ENCODE results near the gene VAC14.

Gene VAC14

DNA sequence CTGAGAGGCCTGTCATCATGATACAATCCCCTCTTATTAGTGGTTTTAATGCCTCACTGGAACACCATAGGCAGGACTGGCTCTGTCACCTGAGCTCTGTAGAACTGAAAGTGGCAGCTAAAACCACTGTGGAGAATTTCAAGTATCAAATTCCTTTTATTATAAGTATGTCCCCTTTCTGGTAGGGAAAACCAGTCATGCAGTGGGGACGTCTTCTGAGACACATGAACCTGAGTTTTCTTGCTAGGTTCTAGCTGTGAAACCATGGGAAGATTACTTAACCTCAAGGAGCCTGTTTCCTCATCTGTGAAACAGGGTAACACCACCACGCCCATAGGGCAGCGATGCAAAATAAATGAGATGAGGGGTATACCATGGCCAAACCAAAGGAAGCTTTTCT lies 4.7 kb downstream of the VAC14 start:
- Histone ChIP-seq H3K4me1 (ENCODE audit: insufficient read depth, low read length, severe bottlenecking) (peaks cover 49% of the 10 kb centered on the region), H2AFZ (ENCODE audit: low read length) (no peak overlapping the region), H3K9ac (ENCODE audit: low read length) (no peak overlapping the region), H3K27ac (ENCODE audit: low read depth, low read length, poor library complexity, severe bottlenecking) (no peak overlapping the region), H3K4me2 (ENCODE audit: low read length) (no peak overlapping the region), H3K79me2 (ENCODE audit: insufficient read depth, low read length) (peaks cover 33% of the 10 kb centered on the region), H3F3A (ENCODE audit: insufficient read depth, low read length) (no peaks in the 10 kb centered on the region), H3K36me3 (ENCODE audit: insufficient read depth, low read length) (peaks cover 8% of the 10 kb centered on the region; the same call in 1 of the 2 replicates), H3K9me3 (ENCODE audit: low read length) (no peaks in the 10 kb centered on the region), H3K9me2 (ENCODE audit: low read depth, low read length) (no peaks in the 10 kb centered on the region), H4K20me1 (ENCODE audit: insufficient read depth, low read length) (no peaks in the 10 kb centered on the region), H3K4me3 (ENCODE audit: low read depth, low read length, poor library complexity, severe bottlenecking) (no peak overlapping the region), H3K27me3 (ENCODE audit: insufficient read depth, low read length) (no peaks in the 10 kb centered on the region)
- TF ChIP-seq EZH2 (IDR thresholded peaks at IDR 0.05; ENCODE audit: borderline replicate concordance, low read length) (no peak), CTCF (IDR thresholded peaks at IDR 0.05; ENCODE audit: low read length) (no peak)

- TF ChIP-seq CTCF (IDR thresholded peaks at IDR 0.05; ENCODE audit: low read length), result peak; percentile 11; the same call in 1 of the 2 replicates
- no peak for TF ChIP-seq EZH2 (IDR thresholded peaks at IDR 0.05; ENCODE audit: borderline replicate concordance, low read length)
- Histone ChIP-seq H3K4me2 (ENCODE audit: low read length) (no peak overlapping the region; the same call in 1 of the 2 replicates), H2AFZ (ENCODE audit: low read length) (no peak overlapping the region), H3K9me2 (ENCODE audit: low read depth, low read length) (no peaks in the 10 kb centered on the region), H3F3A (ENCODE audit: insufficient read depth, low read length) (no peaks in the 10 kb centered on the region), H3K4me3 (ENCODE audit: low read depth, low read length, poor library complexity, severe bottlenecking) (no peak overlapping the region), H3K27ac (ENCODE audit: low read depth, low read length, poor library complexity, severe bottlenecking) (no peak overlapping the region), H3K36me3 (ENCODE audit: insufficient read depth, low read length) (peaks cover 8% of the 10 kb centered on the region; the same call in 1 of the 2 replicates), H3K9me3 (ENCODE audit: low read length) (no peaks in the 10 kb centered on the region), H4K20me1 (ENCODE audit: insufficient read depth, low read length) (no peaks in the 10 kb centered on the region), H3K4me1 (ENCODE audit: insufficient read depth, low read length, severe bottlenecking) (peaks cover 45% of the 10 kb centered on the region), H3K9ac (ENCODE audit: low read length) (no peak overlapping the region; the same call in 1 of the 2 replicates), H3K27me3 (ENCODE audit: insufficient read depth, low read length) (no peaks in the 10 kb centered on the region), H3K79me2 (ENCODE audit: insufficient read depth, low read length) (peaks cover 32% of the 10 kb centered on the region)
Observed at GRCh38 chr16:70795296-70795912, 5.6 kb downstream of the VAC14 start.

GRCh38 chr16:70793851-70794502 lies 7.0 kb downstream of the VAC14 start:
- Histone ChIP-seq H3K27ac (ENCODE audit: low read depth, low read length, poor library complexity, severe bottlenecking) (peak overlapping the region; percentile 5), H3K27me3 (ENCODE audit: insufficient read depth, low read length) (no peaks in the 10 kb centered on the region), H3K9me3 (ENCODE audit: low read length) (no peaks in the 10 kb centered on the region), H3K9ac (ENCODE audit: low read length) (peak overlapping the region; percentile 25; the same call in 1 of the 2 replicates), H4K20me1 (ENCODE audit: insufficient read depth, low read length) (no peaks in the 10 kb centered on the region), H3K4me3 (ENCODE audit: low read depth, low read length, poor library complexity, severe bottlenecking) (peak overlapping the region; percentile 19), H3K9me2 (ENCODE audit: low read depth, low read length) (no peaks in the 10 kb centered on the region), H2AFZ (ENCODE audit: low read length) (no peak overlapping the region), H3K4me1 (ENCODE audit: insufficient read depth, low read length, severe bottlenecking) (peaks cover 31% of the 10 kb centered on the region), H3K4me2 (ENCODE audit: low read length) (peak overlapping the region; percentile 34), H3F3A (ENCODE audit: insufficient read depth, low read length) (no peaks in the 10 kb centered on the region), H3K79me2 (ENCODE audit: insufficient read depth, low read length) (peaks cover 20% of the 10 kb centered on the region), H3K36me3 (ENCODE audit: insufficient read depth, low read length) (peaks cover 8% of the 10 kb centered on the region; the same call in 1 of the 2 replicates)
- TF ChIP-seq EZH2 (IDR thresholded peaks at IDR 0.05; ENCODE audit: borderline replicate concordance, low read length), result no peak
- TF ChIP-seq CTCF (IDR thresholded peaks at IDR 0.05; ENCODE audit: low read length), result no peak

Measured in OCI-LY1 (cell line).